ENCODE data around the gene GSK3B. TPM values are rescaled to one million over a fixed set of nuclear protein-coding genes. Genes with fewer than 3 reads are reported as not detected.

Gene GSK3B
- total and polyA plus RNA-seq, 7 donors, result 9.1 to 43.2 (median 34.5) TPM

DNA sequence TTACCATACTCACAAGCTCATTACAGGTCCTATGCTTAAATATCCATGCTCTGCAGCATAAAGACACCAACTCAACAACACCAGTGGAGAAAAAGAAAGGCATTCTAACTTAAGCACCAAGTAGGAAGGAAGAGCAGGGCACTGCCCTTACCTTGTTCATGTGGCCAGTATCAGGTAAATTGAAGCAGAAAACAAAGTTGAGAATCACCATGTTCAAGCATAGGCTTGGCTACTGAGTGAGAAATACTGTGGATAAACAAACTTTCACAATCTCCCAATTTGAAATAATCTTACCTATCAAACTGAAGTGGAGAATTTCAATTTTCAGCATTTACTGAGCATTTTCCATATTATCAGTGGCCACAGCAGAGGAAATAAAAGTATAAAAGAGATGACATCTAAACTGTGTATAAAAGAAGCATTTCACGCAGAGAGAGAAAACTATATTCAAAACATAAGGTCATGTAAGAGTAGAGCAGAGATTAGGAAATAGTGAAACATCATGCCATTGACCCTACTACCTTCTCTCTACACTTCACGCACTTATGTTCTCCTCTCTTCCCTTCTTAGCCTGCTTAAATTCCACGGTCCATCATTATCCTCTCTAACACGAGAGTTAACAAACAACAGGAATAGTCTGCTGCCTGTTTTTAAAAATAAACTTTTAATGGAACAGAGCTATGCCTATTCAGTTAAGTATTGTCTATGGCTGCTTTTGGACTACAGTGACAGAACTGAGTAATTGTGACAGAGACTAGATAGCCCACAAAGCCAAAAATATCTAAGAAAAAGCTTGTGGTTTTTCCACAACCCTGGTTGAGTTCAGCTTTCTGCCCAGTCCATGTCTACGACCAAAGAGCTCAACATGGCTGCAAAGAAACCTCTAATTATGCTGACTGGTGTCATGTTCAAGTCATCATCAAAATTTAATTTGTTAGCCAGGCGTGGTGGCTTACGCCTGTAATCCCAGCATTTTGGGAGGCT, 169.8 kb downstream of the GSK3B start:
- TF ChIP-seq, protein P1, sequence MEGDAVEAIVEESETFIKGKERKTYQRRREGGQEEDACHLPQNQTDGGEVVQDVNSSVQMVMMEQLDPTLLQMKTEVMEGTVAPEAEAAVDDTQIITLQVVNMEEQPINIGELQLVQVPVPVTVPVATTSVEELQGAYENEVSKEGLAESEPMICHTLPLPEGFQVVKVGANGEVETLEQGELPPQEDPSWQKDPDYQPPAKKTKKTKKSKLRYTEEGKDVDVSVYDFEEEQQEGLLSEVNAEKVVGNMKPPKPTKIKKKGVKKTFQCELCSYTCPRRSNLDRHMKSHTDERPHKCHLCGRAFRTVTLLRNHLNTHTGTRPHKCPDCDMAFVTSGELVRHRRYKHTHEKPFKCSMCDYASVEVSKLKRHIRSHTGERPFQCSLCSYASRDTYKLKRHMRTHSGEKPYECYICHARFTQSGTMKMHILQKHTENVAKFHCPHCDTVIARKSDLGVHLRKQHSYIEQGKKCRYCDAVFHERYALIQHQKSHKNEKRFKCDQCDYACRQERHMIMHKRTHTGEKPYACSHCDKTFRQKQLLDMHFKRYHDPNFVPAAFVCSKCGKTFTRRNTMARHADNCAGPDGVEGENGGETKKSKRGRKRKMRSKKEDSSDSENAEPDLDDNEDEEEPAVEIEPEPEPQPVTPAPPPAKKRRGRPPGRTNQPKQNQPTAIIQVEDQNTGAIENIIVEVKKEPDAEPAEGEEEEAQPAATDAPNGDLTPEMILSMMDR (IDR thresholded peaks at IDR 0.05), result no peak
- WGBS, 3 donors, result 82 to 96% (median 87%) methylated on average over 7 of the region's 7 CpGs
- Histone ChIP-seq H3K9me3 (no peaks in the 10 kb centered on the region), H3K4me1 (no peaks in the 10 kb centered on the region), H3K36me3 (ENCODE audit: insufficient read depth in 1 of 2, low read depth in 1 of 2) (no peaks in the 10 kb centered on the region), H3K4me3 (no peak overlapping the region), H3K27me3 (ENCODE audit: insufficient read depth in 3 of 3, low read length in 2 of 3) (no peaks in the 10 kb centered on the region), H3K27ac (no peak overlapping the region)
- no peak for DNase-seq
- intact Hi-C loops (cut with DNase I), result no loop called here
- peak in 1 of 4 donors; percentile 50 for ATAC-seq

DNA sequence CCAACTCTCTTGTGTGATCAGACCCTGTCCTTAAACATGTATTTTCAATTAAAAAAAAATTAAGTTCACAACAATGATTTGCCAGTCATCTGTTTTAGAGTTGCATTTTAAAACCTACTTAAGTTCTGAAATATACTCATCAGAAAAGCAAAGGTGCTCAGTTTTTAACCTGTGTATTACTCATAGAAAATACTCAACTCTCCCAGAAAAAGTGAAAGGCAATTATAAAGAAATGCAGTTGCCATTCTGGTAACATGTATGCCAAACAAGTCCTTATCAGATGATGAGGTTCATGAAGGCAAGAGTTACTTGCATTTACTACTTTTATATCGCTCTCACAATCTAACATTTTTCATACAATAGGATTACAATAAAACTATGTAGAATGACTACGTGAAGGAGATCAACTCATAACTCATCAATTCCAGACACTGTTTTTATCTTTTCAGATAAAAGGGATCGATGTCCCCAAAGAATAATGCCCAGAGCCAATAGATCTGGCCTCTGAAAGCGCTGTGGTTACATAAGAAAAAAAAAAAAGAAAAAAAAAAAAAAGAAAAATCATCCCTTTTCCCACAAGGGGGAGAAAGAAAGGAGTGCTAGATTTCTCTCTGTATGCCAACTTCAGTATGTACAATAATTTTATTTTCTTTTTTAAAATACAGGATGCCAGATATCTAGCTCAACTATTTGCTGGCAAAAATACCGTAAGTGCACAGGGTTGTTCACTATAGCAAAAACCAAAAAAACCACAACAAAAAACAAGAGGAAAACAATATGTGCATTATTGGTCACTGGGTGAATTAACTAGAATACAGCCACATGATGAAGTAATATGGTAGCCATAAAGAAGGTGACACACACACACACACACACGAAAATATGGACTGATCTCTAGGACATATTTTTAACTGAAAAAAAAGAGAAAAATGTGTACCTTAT, 175.0 kb downstream of the GSK3B start:
- Histone ChIP-seq H3K4me3 (no peak overlapping the region), H3K27ac (no peak overlapping the region), H3K36me3 (ENCODE audit: insufficient read depth in 1 of 2, low read depth in 1 of 2) (peaks cover 0 to 13% of the 10 kb centered on the region in 2 donors), H3K27me3 (ENCODE audit: insufficient read depth in 3 of 3, low read length in 2 of 3) (no peaks in the 10 kb centered on the region), H3K9me3 (no peaks in the 10 kb centered on the region), H3K4me1 (no peaks in the 10 kb centered on the region)
- no peak for ATAC-seq
- intact Hi-C loops (cut with DNase I), result no loop called here
- TF ChIP-seq, protein P1 (IDR thresholded peaks at IDR 0.05), result no peak
- 95 to 96% (median 96%) methylated on average over 6 of the region's 6 CpGs for WGBS, 3 donors
- no peak for DNase-seq

DNA sequence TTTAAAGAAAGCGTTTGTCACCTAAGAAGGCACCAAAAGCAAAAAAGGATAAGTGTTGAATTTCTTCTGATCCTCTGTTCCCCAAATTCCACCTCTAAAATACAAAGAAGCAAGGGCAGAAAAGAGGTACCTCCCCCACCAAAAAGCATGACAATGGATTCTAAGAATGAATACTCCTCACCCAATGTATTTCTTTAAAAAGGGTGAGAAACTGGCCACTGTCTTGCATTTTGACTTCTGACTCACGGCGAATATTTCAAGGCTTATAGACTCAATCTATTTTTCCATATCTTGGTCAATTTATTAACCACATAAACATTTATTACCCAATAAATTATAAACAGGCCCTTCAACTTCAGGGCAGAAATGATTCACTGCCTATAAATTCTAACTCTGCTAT, 181.2 kb downstream of the GSK3B start:
- Histone ChIP-seq H3K4me3 (no peak overlapping the region), H3K36me3 (ENCODE audit: insufficient read depth in 1 of 2, low read depth in 1 of 2) (peaks cover 0 to 27% of the 10 kb centered on the region in 2 donors), H3K4me1 (no peaks in the 10 kb centered on the region), H3K27ac (no peak overlapping the region), H3K27me3 (ENCODE audit: insufficient read depth in 3 of 3, low read length in 2 of 3) (no peaks in the 10 kb centered on the region), H3K9me3 (no peaks in the 10 kb centered on the region)
- 86 to 90% (median 89%) methylated on average over 3 of the region's 3 CpGs for WGBS, 3 donors
- DNase-seq (no peak), ATAC-seq (no peak)
- TF ChIP-seq, protein P1 (IDR thresholded peaks at IDR 0.05), result no peak
- intact Hi-C loops (cut with DNase I), result no loop called here

DNA sequence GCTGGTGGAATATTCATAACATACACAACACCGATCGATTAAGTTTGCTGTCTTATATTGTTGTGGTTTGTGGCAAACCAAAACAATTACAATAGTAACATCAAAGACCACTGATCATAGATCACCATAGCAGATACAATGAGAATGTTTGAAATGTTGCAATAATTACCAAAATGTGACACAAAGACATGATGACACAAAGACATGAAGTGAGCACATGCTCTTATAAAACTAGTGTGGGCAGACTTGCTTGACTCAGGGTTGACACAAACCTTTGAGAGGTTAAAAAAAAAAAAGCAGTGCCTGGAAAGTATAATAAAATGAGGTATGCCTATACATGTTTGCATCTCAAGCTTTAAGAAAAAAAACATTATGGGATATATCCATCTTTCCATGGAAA, 182.0 kb downstream of the GSK3B start:
- ATAC-seq (no peak), DNase-seq (no peak)
- Histone ChIP-seq H3K27me3 (ENCODE audit: insufficient read depth in 3 of 3, low read length in 2 of 3) (no peaks in the 10 kb centered on the region), H3K9me3 (no peaks in the 10 kb centered on the region), H3K4me1 (no peaks in the 10 kb centered on the region), H3K36me3 (ENCODE audit: insufficient read depth in 1 of 2, low read depth in 1 of 2) (peaks cover 0 to 27% of the 10 kb centered on the region in 2 donors), H3K27ac (no peak overlapping the region), H3K4me3 (no peak overlapping the region)
- WGBS, 3 donors, result 71 to 96% (median 76%) methylated on average over 2 of the region's 2 CpGs
- TF ChIP-seq, protein P1 (IDR thresholded peaks at IDR 0.05), result no peak
- intact Hi-C loops (cut with DNase I), result no loop called here
